Brain microvascular endothelial cell (primary cell): ENCODE measurements around the gene PDE4D.

ENCODE experiments used
- DNase-seq: peaks from one replicate; pipeline ENCODE4 v3.0.0-alpha.2; 2020
- H3K27ac ChIP-seq: fragments of 250-450 bp; sonication (Bioruptor Pico); 2 replicates; pipeline ENCODE4 v1.5.1; 2020; ENCODE audit warnings: mild to moderate bottlenecking, moderate library complexity
- H3K27me3 ChIP-seq: fragments of 250-450 bp; sonication (Bioruptor Pico); replicated peaks from 2 replicates; pipeline ENCODE4 v1.5.1; 2020; ENCODE audit warnings: mild to moderate bottlenecking
- H3K36me3 ChIP-seq: fragments of 250-450 bp; sonication (Bioruptor Pico); replicated peaks from 2 replicates; pipeline ENCODE4 v1.5.1; 2020; ENCODE audit warnings: mild to moderate bottlenecking
- H3K4me3 ChIP-seq: 2 replicates; pipeline ENCODE4 v1.5.1; 2011; ENCODE audit warnings: low read depth, mild to moderate bottlenecking, control low read depth, low read length, moderate library complexity
- CTCF ChIP-seq: IDR thresholded peaks from 2 replicates; pipeline ENCODE4 v1.5.1; 2011; ENCODE audit warnings: low read depth, mild to moderate bottlenecking, moderate library complexity, low read length, control low read depth, inconsistent platforms; ENCODE audit errors: missing control alignments
- in situ Hi-C: cut with HindIII; loops from 2 replicates; pipeline ENCODE4 v1.10.0; 2017; ENCODE audit warnings: low sequenced_read_pairs, low pct_ligation_motif_present

PDE4D gene

GRCh38 chr5:59275510-59276324 is 617.8 kb downstream of the PDE4D start:
- H3K27ac ChIP-seq: peak overlapping the region; percentile 86
- H3K4me3 ChIP-seq: peak overlapping the region; percentile 62
- in situ Hi-C loops: no loop called here
- peak; percentile 77 for DNase-seq
- H3K36me3 ChIP-seq: no peaks in the 10 kb centered on the region
- H3K27me3 ChIP-seq: no peaks in the 10 kb centered on the region
- TF ChIP-seq CTCF: no peak

- TF ChIP-seq CTCF: no peak
- no peak for DNase-seq
- H3K4me3 ChIP-seq: peak overlapping the region; percentile 62
Observed at GRCh38 chr5:59275170-59275509, 618.4 kb downstream of the PDE4D start.

GRCh38 chr5:59274106-59274636 is 619.4 kb downstream of the PDE4D start:
- DNase-seq: no peak
- in situ Hi-C loops: no loop called here
- TF ChIP-seq CTCF: no peak
- H3K27ac ChIP-seq: no peak overlapping the region
- H3K27me3 ChIP-seq: no peaks in the 10 kb centered on the region
- H3K36me3 ChIP-seq: no peaks in the 10 kb centered on the region
- no peak overlapping the region for H3K4me3 ChIP-seq

More at GRCh38 chr5:59275170-59275509, 618.4 kb downstream of the PDE4D start:
- Histone ChIP-seq H3K36me3 (no peaks in the 10 kb centered on the region), H3K27ac (peak overlapping the region; percentile 86), H3K27me3 (no peaks in the 10 kb centered on the region)
- in situ Hi-C loops: no loop called here

- H3K27me3 ChIP-seq: no peaks in the 10 kb centered on the region
- H3K27ac ChIP-seq: no peak overlapping the region
- H3K4me3 ChIP-seq: no peak overlapping the region
- H3K36me3 ChIP-seq: no peaks in the 10 kb centered on the region
- TF ChIP-seq CTCF: no peak
- no peak for DNase-seq
- in situ Hi-C loops: no loop called here
Observed at GRCh38 chr5:59272809-59273427, 620.6 kb downstream of the PDE4D start.

- no peak overlapping the region for H3K4me3 ChIP-seq
- TF ChIP-seq CTCF: no peak
- in situ Hi-C loops: no loop called here
- H3K36me3 ChIP-seq: no peaks in the 10 kb centered on the region
- H3K27me3 ChIP-seq: no peaks in the 10 kb centered on the region
- no peak for DNase-seq
- H3K27ac ChIP-seq: no peak overlapping the region
Observed at GRCh38 chr5:59268756-59269415, 624.6 kb downstream of the PDE4D start.
